B cell (primary cell): Measurements from ENCODE around the gene USP1. TPM values are rescaled to one million over a fixed set of nuclear protein-coding genes. Genes with fewer than 3 reads are reported as not detected.

Source experiments
- ATAC-seq: fragments of 200-7000 bp; cut with Tn5 transposase; one replicate; pipeline ENCODE4 v1.10.0; 2021; ENCODE audit warnings: low read depth, mild to moderate bottlenecking, moderate number of reproducible peaks, moderate library complexity
- CTCF ChIA-PET: fragments of 350-600 bp; sonication (Branson Sonifier 250); formaldehyde crosslinking; loops from one replicate; lab custom pipeline; 2021; ENCODE audit warnings: antibody characterized with exemption, inconsistent platforms; lab: Charles Lee
- POLR2A ChIA-PET: fragments of 350-600 bp; sonication (Branson Sonifier 250); formaldehyde crosslinking; loops from one replicate; lab custom pipeline; 2021; ENCODE audit warnings: antibody characterized with exemption; lab: Charles Lee
- DNase-seq: peaks from one replicate; pipeline ENCODE4 v3.0.0; 2013
- H2AFZ ChIP-seq: 2 replicates; pipeline ENCODE4 v1.6.1; 2012; ENCODE audit warnings: mild to moderate bottlenecking, low read depth, low read length; ENCODE audit not compliant: insufficient read depth, poor library complexity, severe bottlenecking
- H3K27ac ChIP-seq, 2 donors: 1 replicate in 1 of 2; 2 replicates in 1 of 2; pipeline ENCODE4 v1.5.1; 2012 to 2013; ENCODE audit warnings: low read length in 2 of 2, mild to moderate bottlenecking in 2 of 2, moderate library complexity in 1 of 2
- H3K27me3 ChIP-seq, 4 experiments: fragments of 200-600 bp in 1 of 4; sonication (generic) in 1 of 4; replicated peaks in 1 of 4; 1 replicate in 2 of 4; 2 replicates in 2 of 4; pipeline versions ENCODE4 v1.6.1 to v1.7.0; 2013 to 2016; ENCODE audit warnings: low read length in 3 of 4, mild to moderate bottlenecking in 2 of 4, mixed read lengths in 1 of 4, moderate library complexity in 1 of 4; ENCODE audit not compliant: insufficient read depth in 4 of 4, control insufficient read depth in 3 of 4; ENCODE audit errors: control extremely low read depth in 1 of 4
- H3K36me3 ChIP-seq, 2 experiments: replicated peaks in 1 of 2; 1 replicate in 1 of 2; 2 replicates in 1 of 2; pipeline versions ENCODE4 v1.6.1 to v1.7.1; 2013; ENCODE audit warnings: low read length in 1 of 2; ENCODE audit not compliant: insufficient read depth in 2 of 2, control insufficient read depth in 1 of 2; ENCODE audit errors: control extremely low read depth in 1 of 2, extremely low read depth in 1 of 2
- H3K4me1 ChIP-seq, 2 donors: fragments of 200-600 bp in 1 of 2; sonication (generic) in 1 of 2; 1 replicate in 1 of 2; 2 replicates in 1 of 2; pipeline versions ENCODE4 v1.5.1 to v1.6.1; 2013 to 2017; ENCODE audit warnings: low read length in 2 of 2; ENCODE audit not compliant: control insufficient read depth in 2 of 2, insufficient read depth in 2 of 2
- H3K4me2 ChIP-seq: replicated peaks from 2 replicates; pipeline ENCODE3; 2012; ENCODE audit warnings: mild to moderate bottlenecking, low read depth, low read length; ENCODE audit not compliant: poor library complexity, severe bottlenecking
- H3K4me3 ChIP-seq, 5 experiments: fragments of 200-600 bp in 1 of 5; sonication (generic) in 1 of 5; 1 replicate in 3 of 5; 2 replicates in 2 of 5; pipeline versions ENCODE4 v1.5.1 to v1.7.0; 2011 to 2016; ENCODE audit warnings: low read length in 4 of 5, mild to moderate bottlenecking in 4 of 5, low read depth in 2 of 5, control low read depth in 1 of 5, moderate library complexity in 1 of 5; ENCODE audit not compliant: insufficient read depth in 1 of 5; ENCODE audit errors: control extremely low read depth in 1 of 5, extremely low read depth in 1 of 5
- H3K79me2 ChIP-seq: fragments of 200-600 bp; sonication (generic); one replicate; pipeline ENCODE4 v1.6.0; 2016; ENCODE audit warnings: low read length; ENCODE audit not compliant: control insufficient read depth, insufficient read depth
- H3K9ac ChIP-seq: fragments of 200-600 bp; sonication (generic); 2 replicates; pipeline ENCODE4 v1.6.1; 2017; ENCODE audit warnings: mild to moderate bottlenecking, low read length, moderate library complexity
- H3K9me3 ChIP-seq, 3 donors: one replicate each; pipeline versions ENCODE4 v1.6.1 to v1.7.1; 2013; ENCODE audit warnings: low read length in 2 of 3; ENCODE audit not compliant: control insufficient read depth in 2 of 3, insufficient read depth in 1 of 3; ENCODE audit errors: control extremely low read depth in 1 of 3
- H4K20me1 ChIP-seq: 2 replicates; pipeline ENCODE4 v1.6.0; 2012; ENCODE audit warnings: mild to moderate bottlenecking, low read length; ENCODE audit not compliant: insufficient read depth, control insufficient read depth, poor library complexity, severe bottlenecking
- H3K27ac Mint-ChIP-seq: one replicate; pipeline ENCODE4 v1.8.0; 2021; ENCODE audit warnings: mixed read lengths
- H3K27me3 Mint-ChIP-seq: one replicate; pipeline ENCODE4 v1.8.0; 2021; ENCODE audit warnings: mixed read lengths
- H3K4me1 Mint-ChIP-seq: one replicate; pipeline ENCODE4 v1.8.0; 2021; ENCODE audit warnings: mixed read lengths
- H3K4me3 Mint-ChIP-seq: one replicate; pipeline ENCODE4 v1.8.0; 2021; ENCODE audit warnings: mixed read lengths
- H3K9me3 Mint-ChIP-seq: one replicate; pipeline ENCODE4 v1.8.0; 2022; ENCODE audit warnings: mixed read lengths; ENCODE audit not compliant: insufficient read depth
- EZH2 ChIP-seq: IDR thresholded peaks from 2 replicates; pipeline ENCODE4 v1.6.1; 2012; ENCODE audit warnings: borderline replicate concordance, low read depth, mild to moderate bottlenecking, moderate library complexity, low read length; ENCODE audit not compliant: insufficient read depth, poor library complexity, severe bottlenecking
- WGBS: methylation state at CpG from one replicate; pipeline ENCODE4 v1.1.5; 2013; ENCODE audit warnings: missing lambda C conversion rate; ENCODE audit not compliant: insufficient coverage; 5-methylcytosine and 5-hydroxymethylcytosine counted together
- intact Hi-C: fragments of 100-400 bp; cut with micrococcal nuclease; formaldehyde crosslinking; loops from one replicate; pipeline ENCODE4 v1.10.0; 2022
- polyA plus RNA-seq: library from polyadenylated mRNA; depleted of rRNA; stranded (reverse); fragments of >200 nt; gene quantifications from 2 replicates; pipeline ENCODE4 v1.2.3, GENCODE V29; 2012
- total RNA-seq, 2 donors: library from RNA; stranded (reverse); fragments of 120-200 nt in 1 of 2; gene quantifications; 1 replicate in 1 of 2; 2 replicates in 1 of 2; pipeline versions ENCODE4 v1.2.3 to v1.2.4, GENCODE V29; 2013 to 2022
- TF ChIP-seq, protein P1 (sequence below): fragments of 200-600 bp; IDR thresholded peaks from one replicate; pipeline ENCODE4 v1.8.0; 2022; ENCODE audit warnings: antibody characterized with exemption, mild to moderate bottlenecking

The USP1 gene
- total and polyA plus RNA-seq, 2 donors (not counting 1 experiment from before 2014, with no cell fraction given) = 6.1 to 32.7 TPM

DNA sequence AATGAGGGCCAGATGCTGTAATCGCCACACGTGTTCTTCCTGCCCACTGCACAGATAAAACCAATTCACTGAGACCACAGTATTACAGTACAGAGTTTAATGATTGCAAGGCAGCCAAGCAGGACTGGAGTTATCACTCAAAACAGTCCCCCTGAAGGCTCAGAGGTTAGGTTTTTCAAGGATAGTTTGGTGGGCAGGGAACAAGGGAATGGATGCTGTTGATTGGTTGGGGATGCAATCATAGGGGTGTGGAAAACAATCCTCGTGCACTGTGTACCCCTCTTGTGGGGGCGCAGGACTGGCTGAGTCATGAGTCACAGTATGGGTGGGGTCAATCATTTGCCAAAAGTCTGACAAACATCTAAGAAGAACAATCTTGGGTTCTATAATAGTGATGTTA is 12.4 kb upstream of the USP1 start:
- Histone ChIP-seq H3K4me1 (no peaks in the 10 kb centered on the region), H3K4me2 (no peak overlapping the region), H3K27ac (no peak overlapping the region), H3K79me2 (no peaks in the 10 kb centered on the region), H3K36me3 (no peaks in the 10 kb centered on the region), H3K9ac (no peak overlapping the region), H3K9me3 (no peaks in the 10 kb centered on the region), H2AFZ (no peak overlapping the region), H3K27me3 (no peaks in the 10 kb centered on the region), H4K20me1 (no peaks in the 10 kb centered on the region), H3K4me3 (no peak overlapping the region)
- Mint-ChIP-seq H3K4me1 (no peaks in the 10 kb centered on the region), H3K27me3 (no peaks in the 10 kb centered on the region), H3K4me3 (no peak overlapping the region), H3K9me3 (no peaks in the 10 kb centered on the region), H3K27ac (no peak overlapping the region)
- DNase-seq (no peak), ATAC-seq (no peak)
- ChIA-PET POLR2A (no interaction called here), CTCF (interaction anchor here (1.2 kb wide), 1 partner anchor 323 kb away, joined by 3 read pairs; no protein-coding TSS in a partner anchor)
- 100% methylated on average over 4 of the region's 4 CpGs for WGBS
- intact Hi-C loops = no loop called here
- TF ChIP-seq EZH2 = no peak
- TF ChIP-seq, protein P1, sequence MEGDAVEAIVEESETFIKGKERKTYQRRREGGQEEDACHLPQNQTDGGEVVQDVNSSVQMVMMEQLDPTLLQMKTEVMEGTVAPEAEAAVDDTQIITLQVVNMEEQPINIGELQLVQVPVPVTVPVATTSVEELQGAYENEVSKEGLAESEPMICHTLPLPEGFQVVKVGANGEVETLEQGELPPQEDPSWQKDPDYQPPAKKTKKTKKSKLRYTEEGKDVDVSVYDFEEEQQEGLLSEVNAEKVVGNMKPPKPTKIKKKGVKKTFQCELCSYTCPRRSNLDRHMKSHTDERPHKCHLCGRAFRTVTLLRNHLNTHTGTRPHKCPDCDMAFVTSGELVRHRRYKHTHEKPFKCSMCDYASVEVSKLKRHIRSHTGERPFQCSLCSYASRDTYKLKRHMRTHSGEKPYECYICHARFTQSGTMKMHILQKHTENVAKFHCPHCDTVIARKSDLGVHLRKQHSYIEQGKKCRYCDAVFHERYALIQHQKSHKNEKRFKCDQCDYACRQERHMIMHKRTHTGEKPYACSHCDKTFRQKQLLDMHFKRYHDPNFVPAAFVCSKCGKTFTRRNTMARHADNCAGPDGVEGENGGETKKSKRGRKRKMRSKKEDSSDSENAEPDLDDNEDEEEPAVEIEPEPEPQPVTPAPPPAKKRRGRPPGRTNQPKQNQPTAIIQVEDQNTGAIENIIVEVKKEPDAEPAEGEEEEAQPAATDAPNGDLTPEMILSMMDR = no peak

DNA sequence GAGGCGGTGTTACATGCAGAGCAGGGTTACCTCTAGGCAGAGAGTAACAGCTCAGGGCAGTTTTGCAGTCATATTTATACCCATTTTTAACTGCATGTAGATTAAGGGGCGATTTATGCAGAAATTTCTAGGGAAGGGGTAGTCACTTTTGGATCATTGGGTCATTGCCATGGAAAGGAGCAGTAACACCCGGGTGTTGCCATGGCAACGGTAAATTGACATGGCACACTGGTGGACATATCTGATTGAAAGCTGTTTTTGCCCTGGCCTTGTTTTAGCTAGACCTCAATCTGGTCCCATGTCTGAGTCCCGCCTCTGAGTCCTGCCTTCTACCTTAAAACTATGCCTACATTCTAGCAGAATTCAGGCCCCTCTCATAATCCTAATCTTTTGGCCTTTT is 11.8 kb upstream of the USP1 start:
- ChIA-PET POLR2A (no interaction called here), CTCF (interaction anchor here (1.2 kb wide), 1 partner anchor 323 kb away, joined by 3 read pairs; no protein-coding TSS in a partner anchor)
- no peak overlapping the region for H3K4me3 ChIP-seq
- H3K9ac ChIP-seq = no peak overlapping the region
- no peak for TF ChIP-seq EZH2
- TF ChIP-seq, protein P1 = no peak
- intact Hi-C loops = no loop called here
- H3K4me1 ChIP-seq = no peaks in the 10 kb centered on the region
- ATAC-seq (no peak), DNase-seq (no peak)
- WGBS = 100% methylated on average over 3 of the region's 5 CpGs
- no peak overlapping the region for H3K27ac Mint-ChIP-seq
- no peaks in the 10 kb centered on the region for H3K27me3 ChIP-seq
- no peaks in the 10 kb centered on the region for H3K4me1 Mint-ChIP-seq
- no peak overlapping the region for H3K4me3 Mint-ChIP-seq
- no peaks in the 10 kb centered on the region for H3K9me3 ChIP-seq
- no peaks in the 10 kb centered on the region for H3K79me2 ChIP-seq
- no peaks in the 10 kb centered on the region for H3K27me3 Mint-ChIP-seq
- no peak overlapping the region for H2AFZ ChIP-seq
- no peaks in the 10 kb centered on the region for H4K20me1 ChIP-seq
- H3K36me3 ChIP-seq = no peaks in the 10 kb centered on the region
- H3K27ac ChIP-seq = no peak overlapping the region
- H3K4me2 ChIP-seq = no peak overlapping the region
- H3K9me3 Mint-ChIP-seq = no peaks in the 10 kb centered on the region
